ENCODE measurements around the gene TBKBP1. TPM values are rescaled to one million over a fixed set of nuclear protein-coding genes. Genes with fewer than 3 reads are reported as not detected.

Gene TBKBP1
- total RNA-seq, 1 experiment from 2014 or later = 3.3 TPM

- peaks cover 81% of the 10 kb centered on the region for H3K36me3 ChIP-seq (ENCODE audit: low read depth)
- CTCF ChIA-PET = interaction anchor here (0.5 kb wide), 1 partner anchor 18 kb away, joined by 4 read pairs; no protein-coding TSS in a partner anchor
Measured at GRCh38 chr17:47664624-47664941, 29.4 kb upstream of the TBKBP1 start.

GRCh38 chr17:47665655-47666054, 28.3 kb upstream of the TBKBP1 start:
- no peak overlapping the region for H3K4me3 ChIP-seq
- no peak overlapping the region for H3K27ac ChIP-seq
- peaks cover 77% of the 10 kb centered on the region for H4K20me1 ChIP-seq (ENCODE audit: insufficient read depth)
- peaks cover 84% of the 10 kb centered on the region for H3K36me3 ChIP-seq (ENCODE audit: low read depth)
- no peaks in the 10 kb centered on the region for H3K9me3 ChIP-seq (ENCODE audit: insufficient read depth, low read depth)
- peaks cover 86% of the 10 kb centered on the region for H3F3A ChIP-seq (ENCODE audit: insufficient read depth, low read depth)
- DNase-seq = no peak
- no peak for TF ChIP-seq EZH2 (IDR thresholded peaks at IDR 0.05; ENCODE audit: low read depth)
- TF ChIP-seq CTCF (conservative IDR thresholded peaks at IDR 0.05) = no peak
- H3K4me1 ChIP-seq (replicated peaks; ENCODE audit: insufficient read depth) = no peaks in the 10 kb centered on the region
- ChIA-PET POLR2A (ENCODE audit: unreplicated experiment) (no interaction called here), CTCF (interaction anchor here (0.7 kb wide), 1 partner anchor 690 kb away, joined by 5 read pairs; no protein-coding TSS in a partner anchor)
- no peaks in the 10 kb centered on the region for H3K9me2 ChIP-seq (ENCODE audit: insufficient read depth)
- H2AFZ ChIP-seq = no peak overlapping the region
- H3K27me3 ChIP-seq (ENCODE audit: insufficient read depth, low read depth) = no peaks in the 10 kb centered on the region
- no peak overlapping the region for H3K4me2 ChIP-seq
- intact Hi-C loops (cut with micrococcal nuclease; ENCODE audit: unreplicated experiment) = no loop called here
- peaks cover 38% of the 10 kb centered on the region for H3K79me2 ChIP-seq (ENCODE audit: low read depth)
- BruUV-seq (replicated peaks) = no TSS peak

More at GRCh38 chr17:47664624-47664941, 29.4 kb upstream of the TBKBP1 start:
- H3K27ac ChIP-seq = no peak overlapping the region
- intact Hi-C loops (cut with micrococcal nuclease; ENCODE audit: unreplicated experiment) = no loop called here
- H4K20me1 ChIP-seq (ENCODE audit: insufficient read depth) = peaks cover 85% of the 10 kb centered on the region
- no peak overlapping the region for H3K4me2 ChIP-seq
- DNase-seq = no peak
- H2AFZ ChIP-seq = no peak overlapping the region
- no peak overlapping the region for H3K4me3 ChIP-seq
- POLR2A ChIA-PET (ENCODE audit: unreplicated experiment) = no interaction called here
- BruUV-seq (replicated peaks) = no TSS peak
- no peaks in the 10 kb centered on the region for H3K4me1 ChIP-seq (replicated peaks; ENCODE audit: insufficient read depth)
- no peaks in the 10 kb centered on the region for H3K9me2 ChIP-seq (ENCODE audit: insufficient read depth)
- no peaks in the 10 kb centered on the region for H3K9me3 ChIP-seq (ENCODE audit: insufficient read depth, low read depth)
- H3K27me3 ChIP-seq (ENCODE audit: insufficient read depth, low read depth) = no peaks in the 10 kb centered on the region
- TF ChIP-seq EZH2 (IDR thresholded peaks at IDR 0.05; ENCODE audit: low read depth) (no peak), CTCF (conservative IDR thresholded peaks at IDR 0.05) (peak; percentile 22; the same call in 1 of the 2 replicates)
- peaks cover 83% of the 10 kb centered on the region for H3F3A ChIP-seq (ENCODE audit: insufficient read depth, low read depth)
- H3K79me2 ChIP-seq (ENCODE audit: low read depth) = peaks cover 42% of the 10 kb centered on the region

- Histone ChIP-seq H4K20me1 (ENCODE audit: insufficient read depth) (peaks cover 58% of the 10 kb centered on the region), H3K79me2 (ENCODE audit: low read depth) (peaks cover 37% of the 10 kb centered on the region), H3K4me3 (no peak overlapping the region), H3K36me3 (ENCODE audit: low read depth) (peaks cover 87% of the 10 kb centered on the region), H3K4me2 (no peak overlapping the region), H3K27ac (no peak overlapping the region), H3K9me3 (ENCODE audit: insufficient read depth, low read depth) (no peaks in the 10 kb centered on the region), H3F3A (ENCODE audit: insufficient read depth, low read depth) (peaks cover 78% of the 10 kb centered on the region), H3K9me2 (ENCODE audit: insufficient read depth) (no peaks in the 10 kb centered on the region), H2AFZ (no peak overlapping the region), H3K4me1 (replicated peaks; ENCODE audit: insufficient read depth) (no peaks in the 10 kb centered on the region), H3K27me3 (ENCODE audit: insufficient read depth, low read depth) (no peaks in the 10 kb centered on the region)
- intact Hi-C loops (cut with micrococcal nuclease; ENCODE audit: unreplicated experiment) = no loop called here
- TSS peak; percentile 5 for BruUV-seq (replicated peaks)
- ChIA-PET CTCF (interaction anchor here (0.6 kb wide), 1 partner anchor 33 kb away, joined by 5 read pairs; no protein-coding TSS in a partner anchor), POLR2A (ENCODE audit: unreplicated experiment) (no interaction called here)
- TF ChIP-seq CTCF (conservative IDR thresholded peaks at IDR 0.05) = no peak
- TF ChIP-seq EZH2 (IDR thresholded peaks at IDR 0.05; ENCODE audit: low read depth) = no peak
- no peak for DNase-seq
Measured at GRCh38 chr17:47669081-47669480, 24.9 kb upstream of the TBKBP1 start.

Data from PC-9 (cell line).